GM18498 (cell line): ENCODE measurements around the gene NEURL3.
"Not testable (repeated sequence)": the region's sequence is repeated elsewhere in the genome, so short reads cannot be mapped to it uniquely, and the experiment has no call there.

Experiments
- ATAC-seq: cut with Tn5 transposase; IDR thresholded peaks from one replicate; pipeline ENCODE4 v1.9.1; 2021; ENCODE audit warnings: mild to moderate bottlenecking, moderate library complexity; ENCODE audit not compliant: unreplicated experiment

The NEURL3 gene

GRCh38 chr2:96505231-96505889, at the start of gene NEURL3:
NEURL3 (minus strand) TSS chr2:96505357; CDS start chr2:96505286, 71 bp downstream.
- ATAC-seq, result no peak

GRCh38 chr2:96554293-96555145, 49.4 kb upstream of the NEURL3 start:
- peak; percentile 49 for ATAC-seq

GRCh38 chr2:96553957-96554292, 48.8 kb upstream of the NEURL3 start:
- not testable (repeated sequence) for ATAC-seq

- ATAC-seq, result no peak
These were observed 48.2 kb upstream of the NEURL3 start for GRCh38 chr2:96553176-96553956.

- ATAC-seq, result no peak
These were observed 47.4 kb upstream of the NEURL3 start for GRCh38 chr2:96552315-96553175.

- no peak for ATAC-seq
These were observed 46.6 kb upstream of the NEURL3 start for GRCh38 chr2:96551605-96552314.

GRCh38 chr2:96550787-96551604, 45.8 kb upstream of the NEURL3 start:
- no peak for ATAC-seq

- ATAC-seq, result no peak
These were observed 45.0 kb upstream of the NEURL3 start for GRCh38 chr2:96549967-96550786.

GRCh38 chr2:96549466-96549785, 44.3 kb upstream of the NEURL3 start:
- ATAC-seq, result no peak

GRCh38 chr2:96548558-96549465, 43.7 kb upstream of the NEURL3 start:
- no peak for ATAC-seq

GRCh38 chr2:96547731-96548171, 42.6 kb upstream of the NEURL3 start:
- no peak for ATAC-seq

- no peak for ATAC-seq
These were observed 42.1 kb upstream of the NEURL3 start for GRCh38 chr2:96547203-96547641.

GRCh38 chr2:96546797-96547196, 41.6 kb upstream of the NEURL3 start:
- no peak for ATAC-seq

GRCh38 chr2:96546321-96546720, 41.2 kb upstream of the NEURL3 start:
- ATAC-seq, result no peak

- no peak for ATAC-seq
These were observed 37.3 kb upstream of the NEURL3 start for GRCh38 chr2:96542357-96542977.

GRCh38 chr2:96541398-96542152, 36.4 kb upstream of the NEURL3 start:
- no peak for ATAC-seq
